K562 (cell line): ENCODE results near the gene PARP9. TPM values are rescaled to one million over a fixed set of nuclear protein-coding genes. Genes with fewer than 3 reads are reported as not detected.

Source experiments
- ATAC-seq: fragments of 200-7000 bp; cut with Tn5 transposase; 3 replicates; pipeline ENCODE4 v1.9.1; 2020; ENCODE audit warnings: moderate library complexity
- BruUV-seq: library from RNA; stranded (reverse); fragments of 400-500 nt; replicated peaks from 2 replicates; lab custom pipeline; 2021; lab: Mats Ljungman, UMichigan
- CTCF ChIA-PET: fragments of 300-600 bp; formaldehyde crosslinking; extraction: SDS; loops from one replicate; lab custom pipeline; 2021; ENCODE audit warnings: low intra/inter-chr PET ratio; lab: Yijun Ruan, JAX
- POLR2A ChIA-PET: fragments of 300-600, 350-650 bp; sonication (Branson Sonifier 250); formaldehyde crosslinking; extraction: SDS; loops from one replicate; lab custom pipeline; 2021; ENCODE audit warnings: antibody characterized with exemption, inconsistent platforms; lab: Yijun Ruan, JAX
- DNase-seq, 4 experiments: peaks; one replicate each; pipeline versions ENCODE4 v3.0.0 to v3.0.0-alpha.2; 2011 to 2018; ENCODE audit warnings: low spot score in 3 of 4, mixed read lengths in 3 of 4; ENCODE audit errors: extremely low read depth in 1 of 4
- FAIRE-seq: peaks from 2 replicates; lab custom pipeline; 2011; peaks lifted over from hg19 to GRCh38; lab: Jason Lieb, UNC
- H2AFZ ChIP-seq: 2 replicates; pipeline ENCODE4 v1.6.0; 2011; ENCODE audit warnings: low read depth, low read length, control low read depth, inconsistent platforms
- H3K27ac ChIP-seq: fragments of 200-600 bp; 3 replicates; pipeline ENCODE4 v1.8.0; 2011; ENCODE audit warnings: low read depth, mild to moderate bottlenecking, control low read depth, inconsistent platforms, low read length, moderate library complexity, mixed read lengths; ENCODE audit errors: extremely low read depth
- H3K27me3 ChIP-seq, 2 experiments: fragments of 300-600 bp in 1 of 2; 2 replicates in 1 of 2; 3 replicates in 1 of 2; pipeline versions ENCODE4 v1.6.0 to v1.8.0; 2011; ENCODE audit warnings: inconsistent platforms in 2 of 2, low read length in 2 of 2, mild to moderate bottlenecking in 1 of 2, mixed read lengths in 1 of 2, moderate library complexity in 1 of 2; ENCODE audit not compliant: control insufficient read depth in 2 of 2, insufficient read depth in 2 of 2
- H3K36me3 ChIP-seq: fragments of 300-600 bp; 3 replicates; pipeline ENCODE4 v1.8.0; 2011; ENCODE audit warnings: mild to moderate bottlenecking, low read length, inconsistent platforms; ENCODE audit not compliant: control insufficient read depth, insufficient read depth
- H3K4me1 ChIP-seq, 2 experiments: fragments of 200-600 bp in 1 of 2; replicated peaks in 1 of 2; 2 replicates in 1 of 2; 3 replicates in 1 of 2; pipeline versions ENCODE4 v1.5.1 to v1.8.0; 2011; ENCODE audit warnings: inconsistent platforms in 2 of 2, low read length in 2 of 2, mild to moderate bottlenecking in 1 of 2, mixed read lengths in 1 of 2, moderate library complexity in 1 of 2; ENCODE audit not compliant: control insufficient read depth in 2 of 2, insufficient read depth in 2 of 2
- H3K4me2 ChIP-seq: 2 replicates; pipeline ENCODE4 v1.6.1; 2011; ENCODE audit warnings: low read length, control low read depth, inconsistent platforms, mixed read lengths; ENCODE audit not compliant: insufficient read depth
- H3K4me3 ChIP-seq: fragments of 200-600 bp; sonication (generic), shearing (Covaris generic); 2 replicates; pipeline ENCODE4 v1.5.1; 2016; ENCODE audit warnings: control low read depth, inconsistent platforms
- H3K79me2 ChIP-seq: fragments of 200-600 bp; 3 replicates; pipeline ENCODE4 v1.8.0; 2011; ENCODE audit warnings: low read length, inconsistent platforms; ENCODE audit not compliant: control insufficient read depth, insufficient read depth
- H3K9ac ChIP-seq, 2 experiments: 2 replicates each; pipeline versions ENCODE4 v1.6.0 to v1.6.1; 2011; ENCODE audit warnings: low read depth in 2 of 2, low read length in 2 of 2, control low read depth in 1 of 2, inconsistent platforms in 1 of 2, mild to moderate bottlenecking in 1 of 2, mixed read lengths in 1 of 2; ENCODE audit not compliant: insufficient read depth in 1 of 2
- H3K9me1 ChIP-seq: one replicate; pipeline ENCODE4 v1.6.0; 2011; ENCODE audit warnings: inconsistent platforms, mild to moderate bottlenecking, low read length, moderate library complexity; ENCODE audit not compliant: control insufficient read depth, insufficient read depth
- H3K9me3 ChIP-seq: replicated peaks from 2 replicates; pipeline ENCODE4 v1.5.1; 2011; ENCODE audit warnings: low read depth, low read length, inconsistent platforms; ENCODE audit not compliant: control insufficient read depth, insufficient read depth
- H4K20me1 ChIP-seq: replicated peaks from 2 replicates; pipeline ENCODE4 v1.6.1; 2011; ENCODE audit warnings: low read length, inconsistent platforms, mixed read lengths; ENCODE audit not compliant: control insufficient read depth, insufficient read depth
- ATF3 ChIP-seq, 2 experiments: fragments of 450-650 bp in 1 of 2; sonication (generic) in 1 of 2; formaldehyde crosslinking in 1 of 2; IDR thresholded peaks in 1 of 2; conservative IDR thresholded peaks in 1 of 2; 2 replicates each; pipeline versions ENCODE4 v1.6.1 to v1.8.1; 2016 to 2023; ENCODE audit warnings: mild to moderate bottlenecking in 2 of 2, moderate library complexity in 2 of 2, inconsistent platforms in 1 of 2, missing genetic modification reagents in 1 of 2
- ATF6 ChIP-seq: sonication (generic); formaldehyde crosslinking; IDR thresholded peaks from 2 replicates; pipeline ENCODE4 v1.4.0; 2020; ENCODE audit warnings: mild to moderate bottlenecking, missing genetic modification reagents
- FOSL1 ChIP-seq: fragments of 200-800 bp; sonication (Bioruptor generic); conservative IDR thresholded peaks from 2 replicates; pipeline ENCODE4 v1.6.1; 2016; ENCODE audit warnings: missing genetic modification characterization, missing compliant biosample characterization
- FOXP1 ChIP-seq: sonication (generic); formaldehyde crosslinking; IDR thresholded peaks from 2 replicates; pipeline ENCODE4 v1.8.0; 2022; ENCODE audit warnings: mild to moderate bottlenecking, missing genetic modification reagents
- HES1 ChIP-seq: fragments of 450-650 bp; IDR thresholded peaks from 2 replicates; pipeline ENCODE4 v1.6.1; 2016; ENCODE audit warnings: low read depth, mild to moderate bottlenecking, moderate library complexity
- KHSRP ChIP-seq: fragments of 450-650 bp; IDR thresholded peaks from 2 replicates; pipeline ENCODE4 v1.6.1; 2017
- NR2C2 ChIP-seq, 2 experiments: fragments of 200-800 bp in 1 of 2; sonication (Bioruptor generic) in 1 of 2; sonication (generic) in 1 of 2; formaldehyde crosslinking in 1 of 2; IDR thresholded peaks; 2 replicates each; pipeline versions ENCODE4 v1.6.1 to v1.8.0; 2016 to 2022; ENCODE audit warnings: mild to moderate bottlenecking in 1 of 2, missing compliant biosample characterization in 1 of 2, missing genetic modification characterization in 1 of 2, missing genetic modification reagents in 1 of 2
- SMARCB1 ChIP-seq: IDR thresholded peaks from 2 replicates; pipeline ENCODE4 v1.6.1; 2011; ENCODE audit warnings: improper control_type of control experiment, low read depth; ENCODE audit not compliant: insufficient read length
- SREBF2 ChIP-seq: sonication (generic); formaldehyde crosslinking; IDR thresholded peaks from 2 replicates; pipeline ENCODE4 v1.4.0; 2020; ENCODE audit warnings: mild to moderate bottlenecking, missing genetic modification reagents
- TEAD1 ChIP-seq, 2 experiments: fragments of 450-650 bp in 1 of 2; sonication (generic) in 1 of 2; formaldehyde crosslinking; IDR thresholded peaks; 2 replicates each; pipeline versions ENCODE4 v1.4.0 to v1.8.0; 2020 to 2022; ENCODE audit warnings: mild to moderate bottlenecking in 2 of 2, missing genetic modification reagents in 1 of 2
- TFE3 ChIP-seq: fragments of 450-650 bp; formaldehyde crosslinking; IDR thresholded peaks from 2 replicates; pipeline ENCODE4 v1.4.0; 2020; ENCODE audit warnings: mild to moderate bottlenecking, mixed read lengths
- VEZF1 ChIP-seq: fragments of 200-800 bp; sonication (Bioruptor generic); IDR thresholded peaks from 2 replicates; pipeline ENCODE4 v1.6.1; 2017; ENCODE audit warnings: missing genetic modification characterization, missing compliant biosample characterization
- YBX1 ChIP-seq: fragments of 450-650 bp; IDR thresholded peaks from 2 replicates; pipeline ENCODE4 v1.7.1; 2016; ENCODE audit warnings: mild to moderate bottlenecking
- ZKSCAN3 ChIP-seq: fragments of 250-450 bp; sonication (Bioruptor Pico); IDR thresholded peaks from 2 replicates; pipeline ENCODE4 v1.4.0; 2020
- ZZZ3 ChIP-seq: fragments of 450-650 bp; IDR thresholded peaks from 2 replicates; pipeline ENCODE4 v1.6.1; 2016; ENCODE audit warnings: antibody characterized with exemption, mild to moderate bottlenecking, moderate library complexity
- WGBS: fragments of 100-300 bp; shearing (Covaris generic); methylation state at CpG from one replicate; pipeline ENCODE4 v1.1.6; 2016; ENCODE audit warnings: low coverage, mixed read lengths; ENCODE audit not compliant: insufficient coverage; ENCODE audit errors: missing lambda C conversion rate; 5-methylcytosine and 5-hydroxymethylcytosine counted together
- in situ Hi-C: fragments of 300-500 bp; cut with MboI; formaldehyde crosslinking; loops from 4 replicates; pipeline ENCODE4 v1.15.0; 2018; ENCODE audit warnings: inconsistent platforms, mixed read lengths
- intact Hi-C: fragments of 100-400 bp; cut with micrococcal nuclease; formaldehyde crosslinking; loops from 2 replicates; pipeline ENCODE4 v1.14.2; 2022
- polyA plus RNA-seq, 8 experiments: library from polyadenylated mRNA; depleted of rRNA in 4 of 8; stranded (reverse) in 5 of 8; unstranded in 3 of 8; fragments of >200 nt; fragmentation: Nextera tagmentation in 2 of 8; fragmentation: Illumina TruSeq in 1 of 8; extraction: Ambion mirVana in 2 of 8; extraction: Trizol in 1 of 8; gene quantifications; 2 replicates each; pipeline versions ENCODE4 v1.2.1 to v1.2.3, GENCODE V29; 2011 to 2014; ENCODE audit warnings: inconsistent platforms in 1 of 8, missing spikeins in 1 of 8
- total RNA-seq, 7 experiments: library from RNA; depleted of rRNA in 6 of 7; stranded (reverse); fragments of >200 nt in 6 of 7; fragmentation: Illumina TruSeq in 2 of 7; extraction: Trizol in 2 of 7; gene quantifications; 2 replicates each; pipeline versions ENCODE4 v1.2.1 to v1.2.3, GENCODE V29; 2011 to 2021; ENCODE audit warnings: low replicate concordance in 1 of 7

The PARP9 gene
- total and polyA plus RNA-seq, 9 of the 15 experiments (the other 6 are each of a cell fraction or from before 2014, with no cell fraction given): 2.1 to 4.8 (median 3.4) TPM

- no peak overlapping the region for H2AFZ ChIP-seq
- H3K4me3 ChIP-seq: no peak overlapping the region
- peaks cover 6 to 7% of the 10 kb centered on the region in 2 experiments; a peak in 3 of 5 replicates for H3K4me1 ChIP-seq
- no peaks in the 10 kb centered on the region for H3K79me2 ChIP-seq
- H3K9ac ChIP-seq: peak overlapping the region in 1 of 2 experiments; percentile 52; a peak in 1 of 4 replicates
- H3K27me3 ChIP-seq: no peaks in the 10 kb centered on the region
- in situ Hi-C loops: no loop called here
- DNase-seq (peak in 2 of 4 experiments; percentile 13 to 45), ATAC-seq (peak; percentile 80), FAIRE-seq (peak; percentile 80)
- peaks cover 17% of the 10 kb centered on the region; the same call in 2 of the 3 replicates for H3K36me3 ChIP-seq
- intact Hi-C loops: no loop called here
- CTCF ChIA-PET: no interaction called here
- no peaks in the 10 kb centered on the region for H3K9me3 ChIP-seq
- H3K9me1 ChIP-seq: no peaks in the 10 kb centered on the region
- POLR2A ChIA-PET: interaction anchor here (1.0 kb wide), 1 partner anchor 8 kb away, joined by 4 read pairs; the partner anchor contains the start of genes DTX3L and PARP9
- H3K4me2 ChIP-seq: no peak overlapping the region
- 29% methylated on average over 2 of the region's 3 CpGs for WGBS
- no TSS peak for BruUV-seq
- H4K20me1 ChIP-seq: no peaks in the 10 kb centered on the region
- peak overlapping the region; percentile 25; the same call in 1 of the 3 replicates for H3K27ac ChIP-seq
- TF ChIP-seq ZZZ3: no peak
- peak; percentile 45; the same call in 1 of the 2 replicates for TF ChIP-seq ATF3 (IDR thresholded peaks at IDR 0.05)
- no peak for TF ChIP-seq ATF3 (CRISPR knock-in tag; conservative IDR thresholded peaks at IDR 0.05)
- TF ChIP-seq HES1: no peak
- TF ChIP-seq FOXP1 (CRISPR knock-in tag): no peak
- TF ChIP-seq FOSL1 (tag): peak; percentile 49
- no peak for TF ChIP-seq NR2C2 (CRISPR knock-in tag; IDR thresholded peaks at IDR 0.05)
- TF ChIP-seq NR2C2 (tag; IDR thresholded peaks at IDR 0.05): peak; percentile 51; the same call in 1 of the 2 replicates
- no peak for TF ChIP-seq SREBF2 (CRISPR knock-in tag)
- TF ChIP-seq ZKSCAN3 (CRISPR knock-in tag): no peak
- TF ChIP-seq SMARCB1: no peak
- no peak for TF ChIP-seq TFE3 (CRISPR knock-in tag)
- no peak for TF ChIP-seq KHSRP
- no peak for TF ChIP-seq YBX1
- peak; percentile 28; the same call in 1 of the 2 replicates for TF ChIP-seq VEZF1
- no peak for TF ChIP-seq TEAD1 (CRISPR knock-in tag; IDR thresholded peaks at IDR 0.05)
- TF ChIP-seq ATF6 (CRISPR knock-in tag): no peak
Observed at GRCh38 chr3:122572940-122573412, 8.9 kb upstream of the PARP9 start.
